ENCODE results near the gene FXR1.
"Not testable (repeated sequence)": the region's sequence is repeated elsewhere in the genome, so short reads cannot be mapped to it uniquely, and the experiment has no call there.

GRCh38 chr3:180872430-180872829 lies 40.0 kb upstream of the FXR1 start:
- not testable (repeated sequence) for TF ChIP-seq CTCF (IDR thresholded peaks at IDR 0.05; ENCODE audit: borderline replicate concordance, extremely low read depth, low read length, poor library complexity, severe bottlenecking); EZH2 (IDR thresholded peaks at IDR 0.05; ENCODE audit: borderline replicate concordance, low read depth, low read length, severe bottlenecking)

All from DND-41 (cell line).